ENCODE measurements around the gene GAA.
"Not testable (repeated sequence)": the region's sequence is repeated elsewhere in the genome, so short reads cannot be mapped to it uniquely, and the experiment has no call there.

Gene GAA

DNA sequence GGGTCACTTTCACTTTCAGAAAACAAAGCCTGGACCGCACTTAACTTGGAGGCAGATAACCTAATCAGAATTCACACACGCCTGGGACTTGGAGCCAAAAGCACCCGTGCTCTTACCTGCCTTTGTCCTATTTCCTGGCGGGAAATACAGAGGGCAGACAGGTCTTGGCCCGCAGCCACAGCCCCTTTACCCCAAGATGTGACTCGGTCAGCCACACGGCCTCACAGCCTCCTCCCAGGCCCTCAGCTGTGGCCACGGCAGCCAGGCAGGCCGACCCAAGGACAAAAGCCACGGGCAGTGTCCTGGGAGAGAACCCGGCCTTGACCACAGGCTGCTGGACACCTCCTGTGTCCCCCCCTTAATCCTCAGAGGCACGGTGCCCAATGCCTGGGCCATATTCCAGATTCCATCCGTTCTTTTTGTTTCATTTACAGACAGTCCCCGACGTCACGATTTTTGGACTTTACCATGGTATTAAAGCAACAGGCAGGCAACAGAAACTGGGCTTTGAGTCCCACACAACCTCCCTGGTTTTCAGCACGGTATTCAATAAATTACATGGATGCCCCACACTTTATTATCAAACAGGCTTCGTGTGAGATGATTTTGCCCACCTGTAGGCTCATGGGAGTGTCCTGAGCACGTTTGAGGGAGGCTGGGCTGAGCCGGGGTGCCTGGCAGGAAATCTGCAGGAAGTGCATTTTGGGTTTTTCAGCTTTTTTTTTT is 30.1 kb upstream of the GAA start:
- H3K4me3 Mint-ChIP-seq = no peak overlapping the region
- H3K27me3 Mint-ChIP-seq = peaks cover 50% of the 10 kb centered on the region
- no peaks in the 10 kb centered on the region for H3K9me3 Mint-ChIP-seq
- no peaks in the 10 kb centered on the region for H3K4me1 Mint-ChIP-seq
- no peak overlapping the region for H3K27ac Mint-ChIP-seq
- no peaks in the 10 kb centered on the region for H3K36me3 Mint-ChIP-seq
- no peak for ATAC-seq

DNA sequence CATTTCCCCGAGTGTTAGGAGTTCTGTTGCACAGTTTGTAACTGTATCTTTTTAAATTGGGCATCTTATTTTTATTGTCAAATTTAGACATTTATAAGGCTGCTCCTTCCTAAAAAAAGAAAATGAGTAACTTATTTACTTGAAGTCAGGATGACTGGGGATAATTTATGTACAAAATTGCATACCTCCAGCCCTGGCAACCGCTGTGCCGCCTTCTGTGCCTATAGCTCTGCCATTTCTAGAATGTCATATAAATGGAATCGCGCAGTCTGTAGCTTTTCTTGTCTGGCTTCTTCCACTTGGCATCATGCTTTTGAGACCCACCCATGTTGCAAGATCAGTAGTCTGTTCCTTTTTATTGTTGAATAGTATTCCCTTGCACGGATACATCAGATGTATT is 29.0 kb upstream of the GAA start:
- Mint-ChIP-seq H3K36me3 (no peaks in the 10 kb centered on the region), H3K4me3 (no peak overlapping the region), H3K27me3 (peaks cover 40% of the 10 kb centered on the region), H3K9me3 (no peaks in the 10 kb centered on the region), H3K4me1 (no peaks in the 10 kb centered on the region), H3K27ac (no peak overlapping the region)
- ATAC-seq = no peak

DNA sequence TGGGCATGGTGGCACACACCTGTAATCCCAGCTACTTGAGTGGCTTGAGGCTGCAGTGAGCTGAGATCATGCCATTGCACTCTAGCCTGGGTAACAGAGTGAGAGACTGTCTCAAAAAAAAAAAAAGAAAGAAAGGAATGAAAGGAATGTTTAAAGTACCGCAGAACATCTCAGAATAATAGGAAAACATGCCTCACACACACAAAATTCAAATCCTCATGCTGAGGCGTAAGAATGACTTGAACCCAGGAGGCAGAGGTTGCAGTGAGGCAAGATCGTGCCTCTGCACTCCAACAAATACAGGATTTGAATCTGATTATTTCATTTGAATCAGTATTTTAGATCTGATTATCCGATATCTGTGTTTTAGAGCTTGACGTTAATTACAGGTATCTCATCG is 21.3 kb upstream of the GAA start:
- Mint-ChIP-seq H3K4me3 (no peak overlapping the region), H3K4me1 (peaks cover 8% of the 10 kb centered on the region), H3K27me3 (peaks cover 28% of the 10 kb centered on the region), H3K9me3 (no peaks in the 10 kb centered on the region), H3K36me3 (no peaks in the 10 kb centered on the region), H3K27ac (no peak overlapping the region)
- ATAC-seq = no peak

DNA sequence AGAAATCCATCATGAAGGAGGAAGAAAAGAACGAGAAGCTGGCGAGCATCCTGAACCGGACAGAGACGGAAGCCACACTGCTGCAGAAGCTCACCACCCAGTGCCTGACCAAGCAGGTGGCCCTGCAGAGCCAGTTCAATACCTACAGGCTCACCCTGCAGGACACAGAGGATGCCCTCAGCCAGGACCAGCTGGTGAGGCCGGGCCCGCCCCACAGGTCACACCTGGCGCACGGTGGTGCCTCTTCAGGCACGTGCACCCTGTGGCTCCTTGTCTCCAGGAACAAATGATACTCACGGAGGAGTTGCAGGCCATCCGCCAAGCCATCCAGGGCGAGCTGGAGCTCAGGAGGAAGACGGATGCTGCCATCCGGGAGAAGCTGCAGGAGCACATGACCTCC is 19.8 kb upstream of the GAA start:
- H3K4me3 Mint-ChIP-seq = no peak overlapping the region
- H3K27me3 Mint-ChIP-seq = peaks cover 31% of the 10 kb centered on the region
- no peaks in the 10 kb centered on the region for H3K9me3 Mint-ChIP-seq
- H3K36me3 Mint-ChIP-seq = no peaks in the 10 kb centered on the region
- no peak overlapping the region for H3K27ac Mint-ChIP-seq
- no peak for ATAC-seq
- H3K4me1 Mint-ChIP-seq = peaks cover 8% of the 10 kb centered on the region

DNA sequence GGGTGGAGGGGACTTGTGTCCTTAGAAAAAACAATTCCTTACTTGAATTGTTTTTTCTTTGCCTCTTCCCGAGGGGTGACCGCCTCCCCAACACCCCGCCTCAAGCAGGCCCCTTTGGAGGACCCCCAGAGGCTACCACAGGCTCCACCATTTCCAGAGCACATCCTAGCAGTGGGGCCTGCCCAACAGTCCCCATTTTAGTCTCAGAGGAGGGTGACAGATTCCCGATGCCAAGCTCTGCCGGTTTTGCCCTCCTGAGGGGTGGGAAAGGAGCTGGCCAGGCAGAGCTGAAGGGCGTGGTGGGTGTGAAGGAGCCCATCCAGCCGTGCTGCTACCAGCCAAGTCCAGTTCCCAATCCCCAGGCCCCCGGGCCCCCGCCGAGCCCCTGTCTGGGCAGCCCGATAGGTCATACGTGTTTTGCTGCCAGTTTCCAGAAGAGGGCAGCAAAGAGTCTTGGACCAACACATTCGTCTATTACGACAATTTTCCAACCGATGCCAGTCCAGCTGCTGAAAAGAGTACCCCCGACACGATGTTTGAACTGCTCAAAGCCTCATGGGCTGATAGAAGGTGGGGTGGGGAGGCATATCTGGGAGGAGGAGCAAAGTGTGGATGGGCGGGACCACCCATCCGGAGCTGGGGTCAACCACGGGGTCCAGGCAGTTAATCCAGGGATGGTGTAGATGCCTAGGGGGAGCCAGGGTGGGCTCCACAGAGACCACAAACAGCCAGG is 18.8 kb upstream of the GAA start:
- peaks cover 41% of the 10 kb centered on the region for H3K27me3 Mint-ChIP-seq
- H3K36me3 Mint-ChIP-seq = no peaks in the 10 kb centered on the region
- no peak overlapping the region for H3K4me3 Mint-ChIP-seq
- no peak overlapping the region for H3K27ac Mint-ChIP-seq
- H3K9me3 Mint-ChIP-seq = no peaks in the 10 kb centered on the region
- H3K4me1 Mint-ChIP-seq = peaks cover 8% of the 10 kb centered on the region
- ATAC-seq = peak; percentile 39

DNA sequence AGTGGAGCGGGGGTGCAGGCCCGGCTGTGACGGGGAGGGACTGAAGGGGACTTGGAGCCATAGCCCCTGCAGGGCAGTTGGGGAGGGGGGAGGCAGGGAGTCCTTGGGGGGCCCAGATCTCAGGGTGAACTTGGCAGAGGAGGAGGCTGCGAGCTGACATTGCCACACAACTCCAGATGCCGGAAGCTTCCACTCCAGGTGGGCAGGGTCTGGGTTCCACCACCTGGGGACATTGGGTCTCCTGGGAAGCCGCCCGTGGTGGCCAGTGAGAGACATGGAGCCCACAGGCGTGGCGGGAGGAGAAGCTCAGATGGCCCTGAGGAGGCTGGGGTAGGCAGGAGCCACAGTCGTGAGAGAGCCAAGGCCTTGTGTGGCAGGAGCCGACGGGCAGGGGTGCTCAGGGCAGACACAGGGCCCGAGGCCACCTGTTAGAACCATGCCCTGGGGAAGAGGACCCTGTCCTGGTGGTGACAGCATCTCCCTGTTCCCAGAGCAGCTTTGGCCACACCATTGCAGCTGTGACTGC is 18.2 kb upstream of the GAA start:
- ATAC-seq = no peak
- Mint-ChIP-seq H3K4me3 (no peak overlapping the region), H3K4me1 (peaks cover 8% of the 10 kb centered on the region), H3K36me3 (no peaks in the 10 kb centered on the region), H3K9me3 (no peaks in the 10 kb centered on the region), H3K27me3 (peaks cover 47% of the 10 kb centered on the region), H3K27ac (no peak overlapping the region)

DNA sequence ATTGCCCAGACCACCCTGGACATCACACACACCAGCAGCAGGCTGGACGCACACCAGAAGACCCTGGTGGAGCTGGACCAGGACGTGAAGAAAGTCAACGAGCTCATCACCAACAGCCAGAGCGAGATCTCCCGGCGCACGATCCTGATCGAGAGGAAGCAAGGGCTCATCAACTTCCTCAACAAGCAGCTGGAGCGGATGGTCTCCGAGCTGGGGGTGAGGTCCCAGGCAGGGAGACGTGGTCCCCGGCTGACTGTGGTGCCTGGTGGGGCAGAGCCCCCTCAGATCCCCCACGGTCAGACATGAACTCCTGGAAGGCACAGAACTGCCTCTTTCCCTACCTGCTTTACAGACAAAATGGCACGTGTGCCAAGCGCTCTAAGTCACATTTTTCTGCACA is 16.6 kb upstream of the GAA start:
- Mint-ChIP-seq H3K4me3 (no peak overlapping the region), H3K4me1 (peaks cover 8% of the 10 kb centered on the region), H3K27me3 (peaks cover 37% of the 10 kb centered on the region), H3K27ac (no peak overlapping the region), H3K36me3 (no peaks in the 10 kb centered on the region), H3K9me3 (no peaks in the 10 kb centered on the region)
- ATAC-seq = no peak

DNA sequence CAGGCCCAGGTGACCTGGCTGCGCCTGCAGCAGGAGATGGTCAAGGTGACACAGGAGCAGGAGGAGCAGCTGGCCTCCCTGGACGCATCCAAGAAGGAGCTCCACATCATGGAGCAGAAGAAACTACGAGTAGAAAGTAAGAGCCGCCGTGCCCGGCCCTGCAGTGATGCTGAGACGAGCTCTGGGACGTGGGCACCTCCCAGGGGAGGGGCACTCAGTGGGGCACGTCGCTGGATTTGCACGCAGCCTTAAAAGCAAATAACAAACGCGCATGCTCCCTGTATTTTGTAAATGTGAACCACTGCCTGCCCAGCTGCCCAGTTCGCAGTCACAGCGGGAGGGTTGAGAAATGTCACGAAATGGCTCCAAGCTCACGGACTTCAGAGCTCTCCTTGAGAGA is 15.3 kb upstream of the GAA start:
- Mint-ChIP-seq H3K4me1 (peaks cover 8% of the 10 kb centered on the region), H3K9me3 (no peaks in the 10 kb centered on the region)
- no peak for ATAC-seq

DNA sequence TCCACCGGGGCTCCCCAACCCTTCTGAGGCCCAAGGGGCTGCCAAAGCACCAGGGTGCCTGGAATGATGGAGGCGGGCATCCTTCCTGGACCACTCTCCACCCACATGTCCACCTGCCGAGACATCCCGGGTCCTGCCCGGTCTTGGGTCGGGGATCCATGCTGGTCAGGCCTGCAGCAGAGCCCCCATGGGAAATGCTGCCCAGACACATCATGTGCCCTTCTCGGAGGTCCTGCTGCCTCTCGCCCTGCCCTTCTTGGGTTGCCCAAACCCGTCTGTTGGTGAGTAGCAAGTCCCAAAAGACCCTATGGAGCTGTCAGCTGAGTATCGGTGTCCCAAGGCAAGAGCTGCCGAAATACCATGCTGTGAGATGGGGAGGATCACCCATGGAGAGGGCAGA is 14.8 kb upstream of the GAA start:
- Mint-ChIP-seq H3K27ac (no peak overlapping the region), H3K9me3 (no peaks in the 10 kb centered on the region), H3K4me1 (peaks cover 8% of the 10 kb centered on the region), H3K27me3 (peaks cover 37% of the 10 kb centered on the region), H3K4me3 (no peak overlapping the region), H3K36me3 (no peaks in the 10 kb centered on the region)
- ATAC-seq = no peak

More for the DNA sequence above, 15.3 kb upstream of the GAA start:
- no peaks in the 10 kb centered on the region for H3K36me3 Mint-ChIP-seq
- H3K27ac Mint-ChIP-seq = no peak overlapping the region
- H3K4me3 Mint-ChIP-seq = no peak overlapping the region
- peaks cover 37% of the 10 kb centered on the region for H3K27me3 Mint-ChIP-seq

DNA sequence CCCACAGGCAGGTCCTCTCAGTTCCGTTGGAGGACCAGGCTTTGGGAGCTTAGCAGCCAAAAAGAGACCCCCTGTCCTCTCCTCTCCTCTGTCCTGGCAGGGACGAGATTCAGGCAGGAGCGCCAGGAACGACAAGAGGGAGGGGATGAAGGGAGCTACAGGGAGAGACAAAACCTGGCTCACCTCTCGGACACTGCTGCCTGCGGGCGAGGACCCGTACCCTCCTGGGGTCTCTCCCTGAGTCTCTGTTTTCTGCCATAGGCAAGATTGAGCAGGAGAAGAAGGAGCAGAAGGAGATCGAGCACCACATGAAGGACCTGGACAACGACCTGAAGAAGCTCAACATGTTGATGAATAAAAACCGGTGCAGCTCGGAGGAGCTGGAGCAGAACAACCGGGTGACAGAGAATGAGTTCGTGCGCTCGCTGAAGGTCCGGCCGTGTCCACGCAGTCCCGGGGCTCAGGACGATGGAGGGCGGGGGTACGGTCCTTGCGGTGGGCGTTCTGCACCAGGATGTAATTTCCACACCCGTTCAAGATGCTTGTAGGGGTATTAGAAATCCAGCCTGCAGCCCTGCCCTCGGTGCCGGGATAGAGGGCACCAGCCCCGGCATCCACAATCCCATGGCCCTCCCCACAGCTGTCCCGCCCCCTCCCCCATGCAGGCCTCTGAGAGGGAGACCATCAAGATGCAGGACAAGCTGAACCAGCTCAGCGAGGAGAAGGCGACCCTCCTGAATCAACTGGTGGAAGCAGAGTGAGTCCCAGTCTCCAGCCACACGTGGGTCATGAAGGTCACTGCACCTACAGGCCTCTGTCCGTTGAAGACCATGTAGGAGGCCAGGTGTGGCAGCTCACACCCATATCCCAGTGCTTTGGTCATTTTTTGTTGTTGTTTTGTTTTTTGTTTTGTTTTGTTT is 13.8 kb upstream of the GAA start:
- no peak for ATAC-seq
- Mint-ChIP-seq H3K27me3 (peaks cover 34% of the 10 kb centered on the region), H3K27ac (no peak overlapping the region), H3K4me1 (peaks cover 4% of the 10 kb centered on the region), H3K9me3 (no peaks in the 10 kb centered on the region), H3K36me3 (no peaks in the 10 kb centered on the region), H3K4me3 (no peak overlapping the region)

DNA sequence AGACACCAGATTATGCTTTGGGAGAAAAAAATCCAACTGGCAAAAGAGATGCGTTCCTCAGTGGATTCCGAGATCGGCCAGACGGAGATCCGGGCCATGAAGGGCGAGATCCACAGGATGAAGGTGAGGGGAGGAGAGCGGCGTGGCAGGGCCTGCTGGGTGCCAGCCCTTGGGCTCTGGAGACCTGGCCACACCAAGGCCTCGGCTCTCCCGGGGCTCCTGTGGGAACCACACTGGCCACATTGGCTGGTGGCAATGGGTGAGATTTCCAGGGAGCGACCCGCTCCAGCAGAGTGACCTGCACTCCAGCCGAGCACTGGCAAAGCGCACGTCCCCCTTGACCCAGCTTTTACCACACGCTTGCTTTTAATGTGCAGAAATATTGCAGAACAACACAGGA is 11.6 kb upstream of the GAA start:
- Mint-ChIP-seq H3K27ac (no peak overlapping the region), H3K27me3 (peaks cover 34% of the 10 kb centered on the region), H3K36me3 (no peaks in the 10 kb centered on the region), H3K4me1 (no peaks in the 10 kb centered on the region), H3K4me3 (no peak overlapping the region), H3K9me3 (no peaks in the 10 kb centered on the region)
- no peak for ATAC-seq

DNA sequence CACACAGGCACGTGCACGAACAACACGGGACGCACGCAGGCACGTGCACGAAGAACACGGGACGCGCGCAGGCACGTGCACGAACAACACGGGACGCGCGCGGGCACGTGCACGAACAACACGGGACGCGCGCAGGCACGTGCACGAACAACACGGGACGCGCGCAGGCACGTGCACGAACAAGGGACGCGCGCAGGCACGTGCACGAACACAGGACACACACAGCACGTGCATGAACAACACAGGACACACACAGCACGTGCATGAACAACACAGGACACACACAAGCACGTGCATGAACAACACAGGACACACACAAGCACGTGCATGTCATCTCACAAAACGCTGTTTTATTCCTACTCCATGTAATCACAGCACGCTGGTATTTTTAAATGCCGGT is 11.2 kb upstream of the GAA start:
- H3K4me1 Mint-ChIP-seq, H3K4me3 Mint-ChIP-seq, H3K9me3 Mint-ChIP-seq, H3K27ac Mint-ChIP-seq, H3K36me3 Mint-ChIP-seq, ATAC-seq: not testable (repeated sequence)
- H3K27me3 Mint-ChIP-seq = peaks cover 38% of the 10 kb centered on the region

DNA sequence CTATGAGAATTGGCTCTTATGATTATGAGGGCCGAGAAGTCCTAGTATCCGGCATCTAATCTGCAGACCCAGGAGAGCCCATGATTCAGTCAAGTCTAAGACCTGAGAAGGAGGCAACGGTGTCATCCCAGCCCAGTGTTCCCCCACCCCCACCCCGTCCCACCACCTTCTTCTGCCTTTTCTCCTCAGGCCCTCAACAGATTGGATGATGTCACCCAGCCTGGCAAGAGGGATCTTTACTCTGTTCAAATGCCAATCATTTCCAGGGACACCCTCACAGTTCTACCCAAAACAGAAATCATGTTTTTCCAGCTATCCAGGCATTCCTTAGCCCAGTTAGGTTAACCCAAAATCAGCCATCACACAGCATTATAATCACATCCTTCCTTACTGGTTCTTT is 10.0 kb upstream of the GAA start:
- no peaks in the 10 kb centered on the region for H3K36me3 Mint-ChIP-seq
- no peaks in the 10 kb centered on the region for H3K4me1 Mint-ChIP-seq
- H3K4me3 Mint-ChIP-seq = no peak overlapping the region
- peaks cover 35% of the 10 kb centered on the region for H3K27me3 Mint-ChIP-seq
- H3K9me3 Mint-ChIP-seq = no peaks in the 10 kb centered on the region
- H3K27ac Mint-ChIP-seq = no peak overlapping the region
- ATAC-seq = no peak

DNA sequence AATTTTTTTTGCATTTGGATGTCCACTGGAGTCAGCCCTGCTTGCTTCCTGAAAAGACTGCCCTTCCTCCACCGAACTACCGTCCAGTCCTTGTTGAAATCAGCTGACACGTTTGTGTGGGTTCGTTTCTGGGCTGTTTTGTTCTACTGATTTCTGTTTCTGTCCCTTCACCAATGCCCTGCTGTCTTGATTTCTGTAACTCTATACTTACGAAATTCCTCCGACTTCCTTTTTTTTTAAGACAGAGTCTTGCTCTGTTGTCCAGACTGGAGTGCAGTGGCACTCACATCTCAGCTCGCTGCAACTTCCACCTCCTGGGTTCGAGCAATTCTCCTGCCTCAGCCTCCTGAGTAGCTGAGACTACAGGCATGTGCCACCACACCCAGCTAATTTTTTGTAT is 8.4 kb upstream of the GAA start:
- Mint-ChIP-seq H3K27me3 (peaks cover 35% of the 10 kb centered on the region), H3K4me1 (no peaks in the 10 kb centered on the region), H3K36me3 (no peaks in the 10 kb centered on the region), H3K4me3 (no peak overlapping the region), H3K27ac (no peak overlapping the region), H3K9me3 (no peaks in the 10 kb centered on the region)
- ATAC-seq = no peak

Measured in stimulated activated memory B cell treated with anti-CD40 and anti-IgM and Interleukin-4, amounts not matched to agents 10 μg/mL and 1 μg/mL and 100 μg/mL, for 72 hours (primary cell).